HT-29 (cell line): Measurements from ENCODE around the gene TSNAXIP1. TPM values are rescaled to one million over a fixed set of nuclear protein-coding genes. Genes with fewer than 3 reads are reported as not detected.
A peak's percentile ranks its signal among the peaks of the same experiment; 100 is the strongest.
"Not testable (repeated sequence)": the region's sequence is repeated elsewhere in the genome, so short reads cannot be mapped to it uniquely, and the experiment has no call there.

Experiments used
- DNase-seq: peaks from one replicate; pipeline ENCODE4 v3.0.0-alpha.2; 2015; ENCODE audit warnings: low spot score
- total RNA-seq: library from RNA; depleted of rRNA; stranded (reverse); fragments of >200 nt; shearing (Covaris generic); gene quantifications from 2 replicates; pipeline ENCODE4 v1.2.3, GENCODE V29; 2014

TSNAXIP1 gene
- total RNA-seq, 1 experiment from 2014 or later, result not detected

GRCh38 chr16:67833415-67834241 is 26.9 kb downstream of the TSNAXIP1 start:
- DNase-seq, result peak; percentile 89

DNA sequence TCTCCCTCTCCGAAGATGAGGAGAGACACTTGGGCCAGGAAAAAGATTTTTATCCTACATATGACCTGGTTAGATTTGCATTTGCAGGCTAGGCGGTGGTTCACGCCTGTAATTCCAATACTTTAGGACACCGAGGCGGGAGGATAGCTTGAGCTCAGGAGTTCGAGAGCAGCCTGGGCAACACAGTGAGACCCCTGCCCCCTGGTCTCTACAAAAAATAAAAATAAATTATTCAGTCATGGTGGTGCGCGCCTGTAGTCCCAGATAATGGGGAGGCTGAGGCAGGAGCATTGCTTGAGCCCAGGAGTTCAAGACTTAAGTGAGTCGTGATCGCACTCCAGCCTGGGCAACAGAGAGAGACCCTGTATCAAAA is 27.5 kb downstream of the TSNAXIP1 start:
- no peak for DNase-seq

GRCh38 chr16:67837190-67837589 is 30.5 kb downstream of the TSNAXIP1 start:
- DNase-seq, result not testable (repeated sequence)

DNA sequence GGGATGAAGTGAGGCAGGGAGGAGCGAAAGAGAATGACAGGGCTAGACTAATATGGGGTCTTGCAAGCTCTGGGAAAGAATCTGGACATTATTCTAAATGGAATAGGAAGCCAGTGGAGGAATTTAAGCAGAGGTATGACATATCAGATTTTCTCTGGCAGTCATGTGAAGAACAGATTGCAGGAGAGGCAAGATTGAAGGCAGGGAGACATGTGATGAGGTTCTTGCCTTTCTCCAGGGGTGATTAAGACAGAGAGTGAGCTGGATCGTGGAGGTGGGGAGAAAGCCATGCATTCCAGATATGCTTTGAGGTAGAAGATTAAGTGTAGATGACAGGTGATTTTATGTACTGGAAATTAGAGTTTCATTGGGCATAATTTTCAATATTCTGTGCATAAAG is 31.1 kb downstream of the TSNAXIP1 start:
- DNase-seq, result no peak

DNA sequence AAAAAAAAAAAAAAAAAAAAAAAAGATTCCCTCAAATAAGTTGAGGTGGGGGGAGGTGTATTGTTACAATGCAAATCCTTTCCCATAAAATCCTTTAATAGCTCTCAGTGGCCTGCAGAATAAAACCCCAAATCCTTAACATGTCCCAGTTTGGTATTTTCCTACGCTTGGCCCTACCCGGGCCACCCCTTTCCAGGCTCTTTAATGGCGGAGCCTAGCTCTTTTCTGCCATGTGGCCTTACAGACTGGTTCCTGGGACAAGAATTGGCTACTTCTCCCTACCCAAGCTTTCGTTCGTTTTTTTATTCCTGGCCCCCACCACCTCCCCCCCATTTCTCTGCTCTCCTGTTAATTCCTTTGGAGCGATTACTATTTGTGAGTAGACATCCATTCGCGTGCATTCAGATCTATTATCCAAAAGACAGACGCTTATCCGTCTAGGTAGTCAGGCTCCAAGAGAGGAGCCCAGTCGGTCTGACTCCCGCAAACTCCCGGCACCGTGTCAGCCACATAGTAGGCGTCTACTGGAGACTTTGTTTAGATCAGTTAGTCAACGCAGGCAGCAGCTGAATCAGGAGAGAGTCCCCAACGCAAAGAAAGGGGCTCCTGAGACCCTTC is 34.6 kb downstream of the TSNAXIP1 start:
- no peak for DNase-seq

DNA sequence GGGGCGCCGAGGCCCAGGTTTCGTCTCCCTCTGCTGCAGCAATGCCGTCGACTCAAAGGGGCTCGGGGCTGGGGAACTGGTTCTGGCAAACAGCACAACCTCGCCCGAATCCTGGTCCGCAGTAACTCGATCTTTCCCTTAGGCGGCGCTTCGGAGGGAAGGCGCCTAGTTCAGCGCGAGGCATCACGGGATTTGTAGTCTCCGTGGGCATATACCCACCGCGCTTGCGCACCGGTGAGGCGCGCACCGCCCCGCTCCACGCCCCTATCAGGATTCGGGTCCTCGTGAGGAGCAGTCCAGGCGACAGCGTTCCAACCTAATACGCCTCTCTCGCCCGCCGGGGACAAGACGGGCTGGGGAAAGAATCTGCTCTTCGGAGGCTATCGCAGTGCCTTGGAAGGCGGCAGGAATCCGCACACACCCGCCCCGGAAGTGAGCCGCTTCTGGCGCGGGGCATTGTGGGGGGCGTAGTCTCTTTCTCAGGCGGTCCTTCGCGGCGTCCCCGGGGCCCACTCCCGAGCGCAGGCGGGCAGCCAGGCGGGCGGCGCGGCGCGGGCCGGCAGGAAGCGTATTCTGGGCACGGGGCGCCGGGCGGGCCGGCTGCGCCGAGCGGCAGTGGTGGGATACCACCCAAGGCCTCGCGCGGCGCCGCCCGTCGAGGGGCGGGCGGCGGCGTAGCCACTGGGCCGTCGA is 35.3 kb downstream of the TSNAXIP1 start, which contains the start of gene THAP11:
Gene THAP11 (plus strand): TSS at position 505 of the 693 bp plus-strand sequence. CDS start 235 bp downstream, outside the sequence.
- DNase-seq, result peak; percentile 99

GRCh38 chr16:67842509-67843342 is 36.0 kb downstream of the TSNAXIP1 start:
- peak; percentile 65 for DNase-seq

DNA sequence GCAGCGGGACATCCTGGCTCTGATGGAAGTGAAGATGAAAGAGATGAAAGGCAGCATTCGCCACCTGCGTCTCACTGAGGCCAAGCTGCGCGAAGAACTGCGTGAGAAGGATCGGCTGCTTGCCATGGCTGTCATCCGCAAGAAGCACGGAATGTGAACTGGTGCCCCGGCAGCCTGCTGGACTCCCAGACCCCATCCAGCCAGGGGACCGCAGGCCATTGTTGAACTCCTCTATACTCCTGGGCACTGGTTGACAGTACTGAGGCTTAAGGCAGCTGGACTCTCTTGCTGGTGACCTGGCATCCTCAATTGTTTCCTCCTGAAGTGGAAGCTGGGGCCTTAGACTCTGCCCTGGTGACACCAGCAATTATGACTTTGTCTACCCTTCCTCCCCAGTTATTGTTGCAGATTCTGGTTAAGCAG is 36.7 kb downstream of the TSNAXIP1 start:
- DNase-seq, result no peak

- DNase-seq, result no peak
Measured at GRCh38 chr16:67844497-67844896, 37.8 kb downstream of the TSNAXIP1 start.

- DNase-seq, result peak; percentile 38
Measured at GRCh38 chr16:67845291-67846062, 38.8 kb downstream of the TSNAXIP1 start.

GRCh38 chr16:67846063-67846319 is 39.3 kb downstream of the TSNAXIP1 start:
- no peak for DNase-seq

- DNase-seq, result peak; percentile 95
Measured at GRCh38 chr16:67846320-67847063, 39.8 kb downstream of the TSNAXIP1 start, which contains the start of gene NUTF2. TSS of gene NUTF2 (plus strand) at chr16:67846933. CDS start at chr16:67865131, 18,198 bp downstream.

DNA sequence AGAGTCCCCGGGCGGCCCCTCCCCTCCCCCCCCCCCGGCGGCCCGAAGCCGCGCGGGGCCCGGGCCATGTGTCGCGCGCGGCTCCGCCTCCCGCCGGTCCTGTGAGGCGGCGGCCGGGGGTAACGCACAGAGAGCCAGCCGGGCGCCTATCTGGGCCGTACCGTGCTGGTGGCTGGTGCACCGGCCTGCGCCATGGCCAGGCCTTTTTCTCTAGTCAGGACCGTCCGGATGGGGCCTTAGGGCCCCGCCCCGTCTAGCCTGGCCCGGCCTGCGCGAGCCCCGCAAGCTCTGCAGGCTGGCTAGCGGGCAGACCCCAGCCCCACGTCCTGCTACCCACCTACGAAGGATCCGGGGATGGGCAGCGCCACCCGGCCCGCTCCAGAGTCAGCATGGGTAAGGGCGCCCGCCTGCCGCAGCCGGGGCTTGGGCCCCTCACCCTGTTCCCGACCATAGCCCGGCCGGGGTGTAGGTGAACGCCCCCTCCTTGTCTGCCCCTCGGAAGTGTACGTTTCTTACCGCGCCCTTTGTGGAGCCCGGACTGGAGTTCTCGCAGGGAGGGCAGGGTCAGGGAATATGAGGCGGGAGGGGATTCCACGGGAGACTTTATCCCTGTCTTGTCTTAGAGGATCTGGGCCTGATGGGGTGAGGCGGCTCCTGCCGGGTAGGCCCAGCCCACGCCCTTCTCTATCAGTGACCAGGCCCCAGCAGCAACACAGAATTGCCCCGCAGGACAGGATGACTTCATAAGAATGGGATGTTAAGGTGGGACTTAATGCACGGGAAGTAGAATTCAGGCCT is 40.6 kb downstream of the TSNAXIP1 start, which contains the start of gene CENPT:
Gene CENPT (minus strand): TSS at position 630 of the 798 bp plus-strand sequence. CDS start 13,834 bp downstream, outside the sequence.
- peak; percentile 46 for DNase-seq

DNA sequence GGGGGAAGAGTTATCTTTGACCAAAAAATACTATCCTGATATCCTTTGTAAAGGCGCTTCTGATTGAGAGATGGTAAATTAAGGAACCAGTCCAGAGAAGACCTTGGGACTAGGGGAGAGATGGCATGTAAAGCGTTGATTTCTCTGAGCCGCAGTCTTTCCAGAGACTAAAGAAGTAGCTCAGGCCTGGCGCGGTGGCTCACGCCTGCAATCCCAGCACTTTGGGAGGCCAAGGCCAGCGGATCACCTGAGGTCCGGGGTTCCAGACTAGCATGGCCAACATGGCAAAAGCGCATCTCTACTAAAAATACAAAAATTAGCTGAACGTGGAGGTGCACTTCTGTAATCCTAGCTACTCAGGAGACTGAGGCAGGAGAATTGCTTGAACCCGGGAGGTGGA is 41.4 kb downstream of the TSNAXIP1 start:
- no peak for DNase-seq

DNA sequence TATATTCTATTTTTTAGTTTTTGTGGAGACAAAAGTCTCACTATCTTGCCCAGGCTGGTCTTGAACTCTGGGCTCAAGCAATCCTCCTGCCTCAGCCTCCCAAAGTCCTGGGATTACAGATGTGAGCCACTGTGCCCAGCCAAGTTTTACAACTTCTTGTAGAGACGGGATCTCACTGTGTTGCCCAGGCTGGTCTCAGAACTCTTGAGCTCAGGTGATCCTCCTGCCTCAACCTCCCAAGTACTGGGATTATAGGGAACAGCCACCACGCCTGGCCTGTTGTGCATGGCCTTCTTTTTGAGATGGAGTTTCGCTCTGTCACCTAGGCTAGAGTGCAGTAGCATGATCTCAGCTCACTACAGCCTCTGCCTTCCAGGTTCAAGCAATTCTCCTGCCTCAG is 47.0 kb downstream of the TSNAXIP1 start:
- DNase-seq, result no peak

DNA sequence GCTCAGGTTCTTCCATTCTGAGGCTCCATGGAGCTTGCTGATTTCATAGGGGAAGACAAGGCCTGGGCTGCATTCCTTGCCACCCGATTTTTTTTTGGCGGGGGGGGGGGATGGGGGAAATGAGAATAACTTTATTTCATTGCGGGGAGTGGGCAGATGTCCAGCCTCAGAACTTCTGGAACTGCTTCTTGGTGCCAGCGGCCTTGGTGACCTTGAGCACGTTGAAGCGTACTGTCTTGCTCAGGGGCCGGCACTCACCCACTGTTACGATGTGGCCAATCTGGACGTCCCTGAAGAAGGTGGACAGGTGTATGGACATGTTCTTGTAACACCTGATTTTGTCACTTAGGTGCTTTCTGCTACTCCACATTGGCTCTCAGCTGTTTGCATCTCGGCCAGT is 49.1 kb downstream of the TSNAXIP1 start:
- no peak for DNase-seq

GRCh38 chr16:67856927-67857546 is 50.3 kb downstream of the TSNAXIP1 start:
- DNase-seq, result no peak

DNA sequence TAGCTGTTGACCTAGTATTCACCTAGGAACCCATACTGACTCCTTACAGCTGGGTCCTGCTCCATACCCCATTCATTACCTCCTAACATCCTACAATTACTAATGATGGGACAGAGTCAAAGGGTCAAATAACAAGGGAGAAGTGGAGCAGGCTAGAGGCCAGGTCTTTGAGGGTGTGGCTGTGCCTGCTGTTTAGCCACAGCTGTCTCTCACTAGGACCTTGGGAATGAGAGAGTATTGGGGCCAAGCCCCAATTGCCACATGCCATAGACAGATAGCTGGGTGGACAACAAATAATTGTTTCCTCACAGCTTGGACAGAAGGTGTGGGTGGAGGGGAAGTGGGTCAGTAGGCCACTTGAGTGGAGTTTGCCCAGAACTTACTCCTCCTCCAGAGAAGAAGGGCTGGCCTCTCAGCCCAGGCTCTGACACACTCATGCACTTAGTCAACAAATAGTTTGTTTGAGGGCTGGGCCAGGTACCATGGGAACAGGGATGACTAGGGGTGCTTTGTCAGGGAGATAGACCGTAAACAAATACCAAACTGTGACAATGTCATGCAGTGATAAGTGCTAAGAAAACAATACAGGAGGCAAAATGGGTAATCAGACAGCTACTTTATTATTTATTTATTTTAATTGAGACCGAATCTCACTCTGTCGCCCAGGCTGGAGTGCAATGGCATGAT is 51.0 kb downstream of the TSNAXIP1 start:
- DNase-seq, result peak; percentile 96
